GM12878 (cell line): ENCODE data around the gene PGK2. TPM values are rescaled to one million over a fixed set of nuclear protein-coding genes. Genes with fewer than 3 reads are reported as not detected.

Experiments used
- ATAC-seq: fragments of 200-7000 bp; cut with Tn5 transposase; 3 replicates; pipeline ENCODE4 v1.9.1; 2020; ENCODE audit warnings: mild to moderate bottlenecking, moderate library complexity
- BruUV-seq: library from RNA; stranded (reverse); fragments of 400-500 nt; replicated peaks from 2 replicates; lab custom pipeline; 2021; lab: Mats Ljungman, UMichigan
- CTCF ChIA-PET: fragments of 300-600 bp; sonication (Branson Sonifier 250); formaldehyde crosslinking; extraction: SDS; loops from one replicate; lab custom pipeline; 2021; ENCODE audit warnings: inconsistent platforms; lab: Yijun Ruan, JAX
- POLR2A ChIA-PET: fragments of 350-600 bp; formaldehyde crosslinking; extraction: SDS; loops from one replicate; lab custom pipeline; 2021; ENCODE audit warnings: inconsistent platforms; lab: Charles Lee
- RAD21 ChIA-PET: fragments of 300-600 bp; sonication (Branson Sonifier 250); formaldehyde crosslinking; loops from one replicate; lab custom pipeline; 2023; ENCODE audit warnings: antibody characterized with exemption; ENCODE audit not compliant: unreplicated experiment; lab: Charles Lee
- SMC1A ChIA-PET: fragments of 300-600 bp; sonication (Branson Sonifier 250); formaldehyde crosslinking; loops from one replicate; lab custom pipeline; 2023; ENCODE audit not compliant: unreplicated experiment, uncharacterized antibody; lab: Charles Lee
- DNase-seq: peaks from one replicate; pipeline ENCODE4 v3.0.0-alpha.2; 2011; ENCODE audit warnings: low read depth, low spot score
- FAIRE-seq: peaks from 3 replicates; lab custom pipeline; 2011; peaks lifted over from hg19 to GRCh38; lab: Jason Lieb, UNC
- H2AFZ ChIP-seq: 2 replicates; pipeline ENCODE4 v1.6.0; 2011; ENCODE audit warnings: low read depth, low read length, control low read depth; ENCODE audit not compliant: control insufficient read depth
- H3K27ac ChIP-seq: 2 replicates; pipeline ENCODE4 v1.5.1; 2011; ENCODE audit warnings: control low read depth; ENCODE audit not compliant: control insufficient read depth, insufficient read depth
- H3K27me3 ChIP-seq, 2 experiments: replicated peaks in 1 of 2; 2 replicates each; pipeline versions ENCODE4 v1.6.0 to v1.6.1; 2011; ENCODE audit warnings: low read length in 1 of 2; ENCODE audit not compliant: control insufficient read depth in 2 of 2, insufficient read depth in 2 of 2
- H3K36me3 ChIP-seq, 2 experiments: 2 replicates each; pipeline ENCODE4 v1.5.1; 2011; ENCODE audit warnings: low read length in 1 of 2; ENCODE audit not compliant: control insufficient read depth in 2 of 2, insufficient read depth in 2 of 2
- H3K4me1 ChIP-seq: 2 replicates; pipeline ENCODE4 v1.6.1; 2011; ENCODE audit warnings: mild to moderate bottlenecking, low read length, moderate library complexity, mixed read lengths; ENCODE audit not compliant: control insufficient read depth, insufficient read depth
- H3K4me2 ChIP-seq: 2 replicates; pipeline ENCODE4 v1.6.0; 2011; ENCODE audit warnings: control low read depth; ENCODE audit not compliant: control insufficient read depth, insufficient read depth
- H3K4me3 ChIP-seq: fragments of 200-600 bp; sonication (generic); 2 replicates; pipeline ENCODE4 v1.5.1; 2016
- H3K79me2 ChIP-seq: 2 replicates; pipeline ENCODE4 v1.6.0; 2011; ENCODE audit warnings: low read length; ENCODE audit not compliant: control insufficient read depth, insufficient read depth
- H3K9ac ChIP-seq: 2 replicates; pipeline ENCODE4 v1.8.0; 2011; ENCODE audit warnings: low read length, control low read depth, mixed read lengths; ENCODE audit not compliant: control insufficient read depth, insufficient read depth
- H3K9me3 ChIP-seq: replicated peaks from 3 replicates; pipeline ENCODE4 v1.5.1; 2011; ENCODE audit warnings: mild to moderate bottlenecking, low read length; ENCODE audit not compliant: control insufficient read depth, insufficient read depth
- H4K20me1 ChIP-seq: 2 replicates; pipeline ENCODE4 v1.6.0; 2011; ENCODE audit not compliant: control insufficient read depth, insufficient read depth
- ATF7 ChIP-seq: fragments of 450-650 bp; IDR thresholded peaks from 2 replicates; pipeline ENCODE4 v1.6.1; 2016; ENCODE audit warnings: low read depth, mild to moderate bottlenecking
- BACH1 ChIP-seq: fragments of 450-650 bp; IDR thresholded peaks from 2 replicates; pipeline ENCODE4 v1.6.1; 2017; ENCODE audit warnings: mild to moderate bottlenecking, borderline replicate concordance
- CHD2 ChIP-seq: IDR thresholded peaks from 2 replicates; pipeline ENCODE4 v1.6.1; 2011; ENCODE audit warnings: low read depth, low read length, improper control_type of control experiment, borderline replicate concordance
- EP300 ChIP-seq, 2 experiments: fragments of 150-350 bp in 1 of 2; IDR thresholded peaks; 2 replicates each; pipeline ENCODE4 v1.6.1; 2011 to 2012; ENCODE audit warnings: low read depth in 2 of 2, low read length in 2 of 2, borderline replicate concordance in 1 of 2, improper control_type of control experiment in 1 of 2, inconsistent platforms in 1 of 2; ENCODE audit not compliant: control insufficient read depth in 1 of 2
- FOXM1 ChIP-seq: IDR thresholded peaks from 2 replicates; pipeline ENCODE4 v1.6.1; 2012; ENCODE audit warnings: low read depth, mild to moderate bottlenecking, inconsistent platforms, low read length, moderate library complexity
- GATAD2B ChIP-seq: fragments of 450-650 bp; conservative IDR thresholded peaks from 2 replicates; pipeline ENCODE4 v1.6.1; 2017; ENCODE audit warnings: low read depth, mild to moderate bottlenecking, moderate library complexity
- HCFC1 ChIP-seq: fragments of 150-350 bp; IDR thresholded peaks from 2 replicates; pipeline ENCODE4 v1.6.1; 2014; ENCODE audit warnings: low read length
- HDGF ChIP-seq: fragments of 450-650 bp; IDR thresholded peaks from 2 replicates; pipeline ENCODE4 v1.6.1; 2016; ENCODE audit warnings: antibody characterized with exemption
- KDM1A ChIP-seq: fragments of 200-600 bp; sonication (generic); IDR thresholded peaks from 2 replicates; pipeline ENCODE4 v1.6.1; 2016; ENCODE audit warnings: borderline replicate concordance
- POLR2AphosphoS2 ChIP-seq: IDR thresholded peaks from 2 replicates; pipeline ENCODE4 v1.6.1; 2011; ENCODE audit warnings: low read depth, mild to moderate bottlenecking, low read length, improper control_type of control experiment, moderate library complexity
- SMAD1 ChIP-seq: fragments of 450-650 bp; IDR thresholded peaks from 2 replicates; pipeline ENCODE4 v1.6.1; 2018; ENCODE audit warnings: mild to moderate bottlenecking, low read depth; ENCODE audit not compliant: partially characterized antibody
- YY1 ChIP-seq: IDR thresholded peaks from 2 replicates; pipeline ENCODE4 v1.6.1; 2011; ENCODE audit warnings: low read depth, mild to moderate bottlenecking, low read length
- ZNF217 ChIP-seq: fragments of 450-650 bp; IDR thresholded peaks from 2 replicates; pipeline ENCODE4 v1.6.1; 2017; ENCODE audit warnings: antibody characterized with exemption, mild to moderate bottlenecking
- ZNF24 ChIP-seq: fragments of 450-650 bp; IDR thresholded peaks from 2 replicates; pipeline ENCODE4 v1.6.1; 2017; ENCODE audit warnings: antibody characterized with exemption, mild to moderate bottlenecking
- ZNF274 ChIP-seq: IDR thresholded peaks from one replicate; pipeline ENCODE4 v1.8.0; 2011; ENCODE audit not compliant: insufficient read length, insufficient read depth
- WGBS: methylation state at CpG from one replicate; pipeline ENCODE4 v1.1.6; 2016; ENCODE audit warnings: low lambda C conversion rate; ENCODE audit not compliant: insufficient replicate concordance, insufficient coverage; ENCODE audit errors: missing lambda C conversion rate; 5-methylcytosine and 5-hydroxymethylcytosine counted together
- in situ Hi-C: fragments of 300-500 bp; cut with MboI; formaldehyde crosslinking; loops from 9 replicates; pipeline ENCODE4 v1.14.3; 2018; ENCODE audit warnings: mixed read lengths
- intact Hi-C: fragments of 100-400 bp; cut with micrococcal nuclease; formaldehyde crosslinking; loops from one replicate; pipeline ENCODE4 v1.14.2; 2022; ENCODE audit not compliant: unreplicated experiment
- polyA plus RNA-seq, 11 experiments: library from polyadenylated mRNA; depleted of rRNA in 4 of 11; unstranded in 6 of 11; stranded (reverse) in 5 of 11; fragments of >200 nt; fragmentation: Nextera tagmentation in 4 of 11; fragmentation: Illumina TruSeq in 1 of 11; extraction: Ambion mirVana in 4 of 11; extraction: Trizol in 1 of 11; gene quantifications; 1 replicate in 1 of 11; 2 replicates in 10 of 11; pipeline versions ENCODE4 v1.2.1 to v1.2.3, GENCODE V29; 2011 to 2016; ENCODE audit warnings: inconsistent platforms in 2 of 11, missing spikeins in 2 of 11, low read depth in 1 of 11
- total RNA-seq, 4 experiments: library from RNA; depleted of rRNA in 3 of 4; stranded (reverse); fragments of >200 nt in 3 of 4; fragmentation: Illumina TruSeq in 1 of 4; extraction: Trizol in 1 of 4; gene quantifications; 2 replicates each; pipeline versions ENCODE4 v1.2.1 to v1.2.3, GENCODE V29; 2013 to 2021
- TF ChIP-seq, protein P1 (sequence below): fragments of 450-650 bp; IDR thresholded peaks from 2 replicates; pipeline ENCODE4 v1.6.1; 2014; ENCODE audit warnings: mild to moderate bottlenecking
- TF ChIP-seq, protein P2 (sequence below): IDR thresholded peaks from 2 replicates; pipeline ENCODE4 v1.6.1; 2012; ENCODE audit warnings: low read depth, low read length, improper control_type of control experiment
- TF ChIP-seq, protein P3 (sequence below): fragments of 450-650 bp; formaldehyde crosslinking; IDR thresholded peaks from 2 replicates; pipeline ENCODE4 v1.4.0; 2020; ENCODE audit warnings: mild to moderate bottlenecking, moderate library complexity

The PGK2 gene
- total and polyA plus RNA-seq, 10 of the 15 experiments (the other 5 are each of a cell fraction or from before 2014, with no cell fraction given) = not detected

DNA sequence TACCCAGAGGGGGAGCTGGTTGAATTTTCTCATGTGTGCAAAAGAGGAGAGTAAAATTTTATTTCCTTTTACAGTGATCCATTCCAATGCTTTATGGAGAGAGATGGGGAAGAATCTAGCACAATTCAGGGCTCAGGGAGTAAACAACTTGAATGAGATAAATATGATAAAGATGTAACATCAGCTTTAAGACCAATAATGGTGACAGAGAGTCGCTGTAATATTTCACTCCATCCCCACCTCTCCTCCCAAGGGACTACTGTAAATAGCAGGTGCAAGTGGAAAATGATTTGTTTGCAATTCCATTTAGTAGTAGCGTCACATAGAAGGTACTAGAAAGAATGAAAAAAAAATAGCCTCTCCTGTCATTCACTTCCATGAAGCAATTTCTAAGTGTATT, 47.7 kb downstream of the PGK2 start:
- Histone ChIP-seq H3K9me3 (no peaks in the 10 kb centered on the region), H3K9ac (no peak overlapping the region), H3K27ac (no peak overlapping the region), H3K4me3 (no peak overlapping the region), H3K36me3 (no peaks in the 10 kb centered on the region), H2AFZ (no peak overlapping the region), H3K4me2 (no peak overlapping the region), H3K27me3 (no peaks in the 10 kb centered on the region), H4K20me1 (no peaks in the 10 kb centered on the region), H3K79me2 (no peaks in the 10 kb centered on the region), H3K4me1 (no peaks in the 10 kb centered on the region)
- RAD21 ChIA-PET = no interaction called here
- CTCF ChIA-PET = no interaction called here
- 0% methylated on average over 2 of the region's 2 CpGs for WGBS
- SMC1A ChIA-PET = no interaction called here
- BruUV-seq = no TSS peak
- TF ChIP-seq ZNF274 (no peak), ZNF24 (no peak), GATAD2B (no peak), HCFC1 (no peak), POLR2AphosphoS2 (no peak), KDM1A (no peak), ZNF217 (no peak), YY1 (no peak), EP300 (IDR thresholded peaks at IDR 0.05; ENCODE audit: borderline replicate concordance in 1 of 2, control insufficient read depth in 1 of 2, low read depth in 2 of 2, low read length in 2 of 2) (no peak), CHD2 (no peak), FOXM1 (no peak), BACH1 (no peak), HDGF (no peak), SMAD1 (no peak), ATF7 (no peak)
- TF ChIP-seq, protein P1, sequence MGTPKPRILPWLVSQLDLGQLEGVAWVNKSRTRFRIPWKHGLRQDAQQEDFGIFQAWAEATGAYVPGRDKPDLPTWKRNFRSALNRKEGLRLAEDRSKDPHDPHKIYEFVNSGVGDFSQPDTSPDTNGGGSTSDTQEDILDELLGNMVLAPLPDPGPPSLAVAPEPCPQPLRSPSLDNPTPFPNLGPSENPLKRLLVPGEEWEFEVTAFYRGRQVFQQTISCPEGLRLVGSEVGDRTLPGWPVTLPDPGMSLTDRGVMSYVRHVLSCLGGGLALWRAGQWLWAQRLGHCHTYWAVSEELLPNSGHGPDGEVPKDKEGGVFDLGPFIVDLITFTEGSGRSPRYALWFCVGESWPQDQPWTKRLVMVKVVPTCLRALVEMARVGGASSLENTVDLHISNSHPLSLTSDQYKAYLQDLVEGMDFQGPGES = no peak
- TF ChIP-seq, protein P2, sequence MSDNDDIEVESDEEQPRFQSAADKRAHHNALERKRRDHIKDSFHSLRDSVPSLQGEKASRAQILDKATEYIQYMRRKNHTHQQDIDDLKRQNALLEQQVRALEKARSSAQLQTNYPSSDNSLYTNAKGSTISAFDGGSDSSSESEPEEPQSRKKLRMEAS = no peak
- TF ChIP-seq, protein P3, sequence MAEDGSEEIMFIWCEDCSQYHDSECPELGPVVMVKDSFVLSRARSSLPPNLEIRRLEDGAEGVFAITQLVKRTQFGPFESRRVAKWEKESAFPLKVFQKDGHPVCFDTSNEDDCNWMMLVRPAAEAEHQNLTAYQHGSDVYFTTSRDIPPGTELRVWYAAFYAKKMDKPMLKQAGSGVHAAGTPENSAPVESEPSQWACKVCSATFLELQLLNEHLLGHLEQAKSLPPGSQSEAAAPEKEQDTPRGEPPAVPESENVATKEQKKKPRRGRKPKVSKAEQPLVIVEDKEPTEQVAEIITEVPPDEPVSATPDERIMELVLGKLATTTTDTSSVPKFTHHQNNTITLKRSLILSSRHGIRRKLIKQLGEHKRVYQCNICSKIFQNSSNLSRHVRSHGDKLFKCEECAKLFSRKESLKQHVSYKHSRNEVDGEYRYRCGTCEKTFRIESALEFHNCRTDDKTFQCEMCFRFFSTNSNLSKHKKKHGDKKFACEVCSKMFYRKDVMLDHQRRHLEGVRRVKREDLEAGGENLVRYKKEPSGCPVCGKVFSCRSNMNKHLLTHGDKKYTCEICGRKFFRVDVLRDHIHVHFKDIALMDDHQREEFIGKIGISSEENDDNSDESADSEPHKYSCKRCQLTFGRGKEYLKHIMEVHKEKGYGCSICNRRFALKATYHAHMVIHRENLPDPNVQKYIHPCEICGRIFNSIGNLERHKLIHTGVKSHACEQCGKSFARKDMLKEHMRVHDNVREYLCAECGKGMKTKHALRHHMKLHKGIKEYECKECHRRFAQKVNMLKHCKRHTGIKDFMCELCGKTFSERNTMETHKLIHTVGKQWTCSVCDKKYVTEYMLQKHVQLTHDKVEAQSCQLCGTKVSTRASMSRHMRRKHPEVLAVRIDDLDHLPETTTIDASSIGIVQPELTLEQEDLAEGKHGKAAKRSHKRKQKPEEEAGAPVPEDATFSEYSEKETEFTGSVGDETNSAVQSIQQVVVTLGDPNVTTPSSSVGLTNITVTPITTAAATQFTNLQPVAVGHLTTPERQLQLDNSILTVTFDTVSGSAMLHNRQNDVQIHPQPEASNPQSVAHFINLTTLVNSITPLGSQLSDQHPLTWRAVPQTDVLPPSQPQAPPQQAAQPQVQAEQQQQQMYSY = no peak
- FAIRE-seq (no peak), DNase-seq (no peak), ATAC-seq (no peak)
- intact Hi-C loops = no loop called here
- POLR2A ChIA-PET = no interaction called here
- in situ Hi-C loops = no loop called here
